ENCODE results near the gene VRK1. TPM values are rescaled to one million over a fixed set of nuclear protein-coding genes. Genes with fewer than 3 reads are reported as not detected.

The VRK1 gene
- polyA plus RNA-seq, 1 experiment, result 3.7 TPM

DNA sequence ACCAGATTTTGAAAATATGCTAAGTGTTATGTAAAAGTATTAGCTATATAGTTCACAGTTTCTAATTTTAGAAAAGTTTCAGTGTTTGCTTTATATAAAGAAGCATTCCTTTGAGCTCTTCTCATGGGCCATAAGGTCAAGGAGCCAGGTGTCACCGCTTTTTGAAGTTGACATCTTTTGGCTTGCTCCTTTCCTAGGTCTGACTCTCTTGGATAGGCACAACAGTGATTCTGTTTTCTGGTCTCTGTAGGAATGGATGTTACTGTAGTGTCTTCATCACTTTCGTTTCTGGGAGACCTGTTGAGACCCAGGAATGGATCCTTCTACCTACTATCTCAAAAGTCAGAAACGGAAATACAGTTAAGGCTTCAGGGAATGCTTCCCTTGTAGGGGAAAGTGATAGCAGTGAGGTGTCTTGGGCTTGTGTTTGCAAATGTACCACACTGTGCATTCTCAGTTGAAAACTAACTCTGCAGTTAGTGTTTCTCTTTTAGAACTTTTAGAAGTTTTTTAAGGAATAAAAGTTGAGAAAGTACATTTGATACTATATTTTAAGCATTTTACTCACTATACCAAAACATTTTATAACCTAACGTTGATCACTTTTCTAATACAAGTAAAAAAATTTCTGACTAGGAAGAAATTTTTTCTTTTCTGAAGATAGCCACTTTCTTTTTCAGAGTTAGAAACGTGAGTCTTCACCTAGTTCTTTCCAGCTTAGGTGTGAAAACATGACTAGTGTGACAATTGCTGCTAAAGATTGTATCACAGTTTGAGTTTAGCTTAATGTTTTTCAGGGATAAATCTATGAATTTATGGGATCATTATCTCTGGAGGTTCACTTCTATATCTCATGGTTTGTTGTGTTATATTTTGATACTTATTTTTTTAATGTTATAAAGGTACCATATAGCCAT lies 20.8 kb downstream of the VRK1 start:
- no peaks in the 10 kb centered on the region for H3K36me3 ChIP-seq (ENCODE audit: control insufficient read depth, insufficient read depth, low read length)
- no peaks in the 10 kb centered on the region for H3K27me3 ChIP-seq (ENCODE audit: control insufficient read depth, insufficient read depth, low read length)
- POLR2A ChIA-PET, result no interaction called here
- CTCF ChIA-PET, result no interaction called here
- H3K4me3 ChIP-seq (ENCODE audit: low read depth, low read length), result no peak overlapping the region
- TF ChIP-seq CTCF (IDR thresholded peaks at IDR 0.05; ENCODE audit: insufficient read depth, low read depth, low read length), result no peak
- DNase-seq (ENCODE audit: low read depth), result no peak

DNA sequence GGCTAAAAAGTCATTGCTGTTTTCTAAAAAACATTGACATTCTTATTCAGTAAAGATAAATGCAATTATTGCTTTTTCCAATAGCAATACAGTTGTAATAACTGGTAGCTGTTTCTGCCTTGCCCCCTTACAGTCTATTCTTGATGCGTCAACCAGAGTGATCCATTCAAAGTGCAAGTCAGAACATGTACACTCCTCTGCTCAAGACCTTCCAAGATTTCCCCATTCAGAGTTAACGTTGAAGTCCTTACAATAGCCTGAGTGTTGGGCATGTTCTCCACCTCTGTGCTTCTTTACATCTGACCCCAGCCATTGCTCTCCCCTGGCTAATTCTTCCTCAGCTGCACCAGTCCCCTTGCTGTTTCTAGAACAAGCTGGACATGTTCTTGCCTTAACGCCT lies 24.3 kb downstream of the VRK1 start:
- POLR2A ChIA-PET, result no interaction called here
- Histone ChIP-seq H3K27me3 (ENCODE audit: control insufficient read depth, insufficient read depth, low read length) (no peaks in the 10 kb centered on the region), H3K4me3 (ENCODE audit: low read depth, low read length) (no peak overlapping the region), H3K36me3 (ENCODE audit: control insufficient read depth, insufficient read depth, low read length) (no peaks in the 10 kb centered on the region)
- CTCF ChIA-PET, result interaction anchor here (0.8 to 1.0 kb wide), 2 partner anchors 17 to 255 kb away, joined by 3 read pairs; no protein-coding TSS in a partner anchor
- TF ChIP-seq CTCF (IDR thresholded peaks at IDR 0.05; ENCODE audit: insufficient read depth, low read depth, low read length), result no peak
- DNase-seq (ENCODE audit: low read depth), result no peak

GRCh38 chr14:96823652-96824051 lies 26.5 kb downstream of the VRK1 start:
- Histone ChIP-seq H3K27me3 (ENCODE audit: control insufficient read depth, insufficient read depth, low read length) (no peaks in the 10 kb centered on the region), H3K36me3 (ENCODE audit: control insufficient read depth, insufficient read depth, low read length) (no peaks in the 10 kb centered on the region), H3K4me3 (ENCODE audit: low read depth, low read length) (no peak overlapping the region)
- CTCF ChIA-PET, result no interaction called here
- DNase-seq (ENCODE audit: low read depth), result no peak
- TF ChIP-seq CTCF (IDR thresholded peaks at IDR 0.05; ENCODE audit: insufficient read depth, low read depth, low read length), result no peak
- POLR2A ChIA-PET, result no interaction called here

DNA sequence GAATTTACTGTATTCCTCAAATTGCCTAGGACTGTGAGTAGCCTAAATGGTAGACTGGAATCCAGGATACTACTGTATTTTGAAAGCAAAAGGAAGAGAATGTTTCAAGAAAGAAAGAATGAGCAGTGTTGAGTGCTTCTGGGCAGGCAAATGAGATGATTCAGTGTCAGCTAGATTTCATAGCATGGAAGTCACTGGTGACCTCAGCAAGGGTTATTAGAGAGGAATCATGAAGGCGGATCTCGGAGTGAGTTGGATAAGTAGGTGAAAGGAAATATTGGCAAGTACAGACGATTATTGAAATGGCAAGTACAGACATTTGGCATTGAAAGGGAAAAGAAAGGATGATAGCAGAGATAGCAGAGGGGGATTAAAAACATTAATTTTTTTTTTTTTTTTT lies 27.1 kb downstream of the VRK1 start:
- ChIA-PET POLR2A (no interaction called here), CTCF (no interaction called here)
- Histone ChIP-seq H3K4me3 (ENCODE audit: low read depth, low read length) (no peak overlapping the region), H3K36me3 (ENCODE audit: control insufficient read depth, insufficient read depth, low read length) (no peaks in the 10 kb centered on the region), H3K27me3 (ENCODE audit: control insufficient read depth, insufficient read depth, low read length) (no peaks in the 10 kb centered on the region)
- peak; percentile 18 for DNase-seq (ENCODE audit: low read depth)
- no peak for TF ChIP-seq CTCF (IDR thresholded peaks at IDR 0.05; ENCODE audit: insufficient read depth, low read depth, low read length)

DNA sequence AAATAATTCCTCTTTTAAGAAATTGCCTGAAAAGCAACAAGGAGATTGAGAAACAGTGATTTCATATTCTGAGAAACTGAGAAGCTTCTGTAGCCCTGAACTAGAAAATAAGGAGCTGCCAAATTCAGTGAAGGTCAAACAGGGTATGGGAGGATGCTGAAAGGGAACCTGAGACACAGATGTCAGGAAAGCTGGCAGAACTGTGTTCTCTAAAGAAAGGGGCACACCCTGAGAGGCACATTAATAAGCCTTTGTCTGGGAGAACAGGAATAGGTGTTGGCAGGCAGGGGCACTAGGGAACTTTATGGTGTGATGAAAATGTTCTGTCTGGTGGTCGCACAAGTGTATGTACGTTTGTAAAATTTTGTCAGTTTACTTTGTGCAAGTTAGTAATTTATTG lies 29.6 kb downstream of the VRK1 start:
- ChIA-PET POLR2A (no interaction called here), CTCF (no interaction called here)
- H3K27me3 ChIP-seq (ENCODE audit: control insufficient read depth, insufficient read depth, low read length), result no peaks in the 10 kb centered on the region
- no peaks in the 10 kb centered on the region for H3K36me3 ChIP-seq (ENCODE audit: control insufficient read depth, insufficient read depth, low read length)
- no peak for TF ChIP-seq CTCF (IDR thresholded peaks at IDR 0.05; ENCODE audit: insufficient read depth, low read depth, low read length)
- no peak for DNase-seq (ENCODE audit: low read depth)
- H3K4me3 ChIP-seq (ENCODE audit: low read depth, low read length), result no peak overlapping the region

All from BJ (cell line).